HS-27A (cell line): ENCODE measurements around the gene ALKBH5.
A peak's percentile ranks its signal among the peaks of the same experiment; 100 is the strongest.

Experiments
- DNase-seq: peaks from one replicate; pipeline ENCODE4 v3.0.0-alpha.2; 2012; ENCODE audit warnings: low read depth, missing footprints

The ALKBH5 gene

DNA sequence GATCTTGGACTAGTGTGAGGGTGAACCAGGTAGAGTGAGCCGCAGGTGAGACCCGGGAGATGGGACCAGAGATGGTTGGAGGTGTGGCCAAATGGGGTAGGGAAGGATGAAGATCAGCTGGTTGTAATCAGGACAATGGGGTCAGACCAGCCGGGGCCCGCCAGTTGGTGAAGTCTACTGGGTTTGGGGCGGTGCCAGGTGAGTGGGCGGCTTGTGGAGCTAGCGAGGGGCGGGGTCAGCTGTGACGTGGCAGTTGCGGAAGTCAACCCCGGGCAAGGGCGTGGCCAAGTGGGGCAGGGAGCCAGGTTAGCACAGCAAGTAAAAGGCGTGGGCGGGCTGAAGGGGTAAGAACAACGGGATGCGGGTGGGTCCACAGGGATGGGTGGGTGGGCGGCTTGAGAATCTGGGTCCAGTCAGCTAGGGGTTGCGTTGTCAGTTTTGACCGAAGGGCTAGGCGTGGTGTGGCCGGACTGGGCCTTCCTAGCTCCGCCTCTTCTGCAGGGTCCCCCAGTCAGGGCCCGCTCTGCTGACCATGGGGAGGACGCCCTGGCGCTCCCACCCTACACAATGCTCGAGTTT, 25.5 kb upstream of the ALKBH5 start:
- peak; percentile 36 for DNase-seq

DNA sequence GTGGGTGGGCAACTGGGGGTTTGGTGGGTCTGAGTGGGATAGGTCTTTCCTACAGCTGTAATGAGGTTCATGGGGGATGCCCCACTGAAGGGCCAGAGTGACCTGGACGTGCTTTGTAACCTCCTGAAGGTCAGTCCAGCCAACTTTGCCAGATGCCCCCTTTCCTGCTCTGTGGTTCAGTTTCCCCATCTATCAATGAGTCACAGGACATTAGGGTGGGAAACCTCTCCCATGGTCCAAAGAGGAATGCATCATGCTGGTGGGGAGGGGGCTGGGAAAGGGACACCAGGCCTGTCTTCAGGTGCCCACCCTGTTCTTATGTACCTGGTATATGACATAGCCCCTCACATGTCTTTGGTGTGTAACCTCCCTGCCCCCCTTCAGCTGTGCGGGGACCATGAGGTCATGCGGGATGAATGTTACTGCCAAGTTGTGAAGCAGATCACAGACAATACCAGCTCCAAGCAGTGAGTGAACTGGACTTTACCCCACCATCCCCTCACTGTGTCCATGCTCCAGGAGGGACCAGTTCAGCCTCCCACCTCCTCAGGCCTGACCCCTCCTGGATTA, 24.0 kb upstream of the ALKBH5 start:
- DNase-seq, result no peak

DNA sequence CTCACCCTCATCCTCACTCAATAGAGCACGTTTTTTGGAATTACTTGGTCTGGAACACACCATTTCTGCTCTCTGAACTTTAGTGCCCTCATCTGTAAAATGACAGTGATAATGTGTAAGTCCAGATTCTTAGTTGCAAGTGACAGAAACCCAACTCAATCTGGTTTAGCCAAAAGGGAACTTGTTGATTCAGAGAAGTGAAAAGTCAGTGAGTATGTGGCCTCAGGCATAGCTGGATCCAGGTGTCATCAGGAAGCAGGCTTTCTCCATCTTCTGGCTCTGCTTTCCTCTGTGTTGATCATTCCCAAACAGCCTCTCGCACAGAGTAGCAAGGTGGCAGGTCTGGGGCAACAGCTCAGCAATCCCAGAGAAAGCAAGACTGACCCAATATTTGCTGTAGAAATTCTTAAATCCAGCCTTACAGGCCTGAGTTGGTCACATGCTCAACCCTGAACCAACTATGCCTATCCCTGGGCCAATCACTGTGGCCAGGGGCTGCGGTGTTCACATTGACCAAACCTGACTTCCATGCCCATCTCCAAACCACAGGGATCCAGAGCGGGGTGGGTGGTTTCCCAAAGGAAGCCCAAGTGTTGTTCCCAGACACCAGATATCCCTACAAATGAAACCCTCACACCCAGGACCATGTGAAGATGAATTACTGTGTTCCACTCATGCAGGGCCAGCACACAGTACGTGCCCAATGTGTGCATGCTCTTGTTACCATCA, 23.3 kb upstream of the ALKBH5 start:
- DNase-seq, result no peak

DNA sequence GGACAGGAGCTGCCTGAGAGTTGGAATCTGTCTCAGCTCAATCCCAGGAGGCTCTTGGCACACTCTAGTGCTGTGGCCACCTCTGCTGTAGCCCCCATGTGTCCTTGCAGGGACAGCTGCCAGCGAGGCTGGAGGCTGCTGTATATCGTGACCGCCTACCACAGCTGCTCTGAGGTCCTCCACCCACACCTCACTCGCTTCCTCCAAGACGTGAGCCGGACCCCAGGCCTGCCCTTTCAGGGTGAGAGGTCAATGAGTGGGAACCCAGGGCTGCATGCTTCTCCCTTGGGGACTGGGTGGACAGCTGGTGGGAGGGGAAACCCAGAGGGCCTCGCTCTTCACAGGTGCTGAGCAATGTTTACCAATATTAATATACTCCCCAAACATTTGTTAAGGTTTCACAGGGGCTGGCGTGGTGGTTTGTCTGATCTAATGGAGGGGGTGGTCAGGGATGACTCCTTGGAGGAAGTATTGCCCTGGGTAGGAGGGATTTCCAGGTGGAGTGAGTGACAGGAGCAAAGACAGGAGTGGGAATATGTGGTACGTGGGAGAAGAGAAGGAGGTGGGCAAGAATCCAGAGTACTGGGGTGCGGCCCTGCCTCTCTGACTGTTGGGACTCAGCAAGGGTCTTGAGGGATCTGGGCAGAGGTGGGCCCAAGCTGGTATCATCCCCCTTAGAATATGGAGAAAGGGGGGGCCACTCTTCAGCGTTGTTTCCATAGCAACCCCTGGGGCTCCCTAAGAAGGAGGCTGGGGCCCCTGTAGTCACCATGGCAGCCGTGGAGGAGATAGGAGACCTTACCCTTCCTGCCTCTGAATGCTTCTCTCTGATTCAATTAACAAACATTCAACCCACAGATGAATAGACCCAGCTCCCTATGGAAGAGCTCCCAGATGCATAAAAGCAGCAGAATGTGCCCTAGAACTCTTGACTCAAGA, 22.2 kb upstream of the ALKBH5 start:
- no peak for DNase-seq

DNA sequence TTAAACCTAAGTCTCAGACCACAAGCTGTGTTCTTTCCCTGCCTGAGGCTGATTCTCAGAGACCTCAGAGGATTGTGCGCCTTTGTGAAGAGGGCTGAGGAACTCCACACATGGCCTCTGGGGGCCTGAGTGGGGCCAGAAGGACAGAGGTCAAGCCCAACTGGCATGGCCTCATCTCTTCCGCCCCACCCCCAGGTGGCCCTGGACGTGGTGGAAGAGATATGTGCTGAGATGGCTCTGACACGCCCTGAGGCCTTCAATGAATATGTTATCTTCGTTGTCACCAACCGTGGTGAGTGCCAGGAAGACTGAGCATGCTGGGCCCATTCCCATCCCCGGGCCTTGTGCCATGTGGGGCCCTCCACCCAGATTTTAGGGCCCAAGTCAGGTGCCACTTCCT, 20.1 kb upstream of the ALKBH5 start:
- DNase-seq, result no peak

DNA sequence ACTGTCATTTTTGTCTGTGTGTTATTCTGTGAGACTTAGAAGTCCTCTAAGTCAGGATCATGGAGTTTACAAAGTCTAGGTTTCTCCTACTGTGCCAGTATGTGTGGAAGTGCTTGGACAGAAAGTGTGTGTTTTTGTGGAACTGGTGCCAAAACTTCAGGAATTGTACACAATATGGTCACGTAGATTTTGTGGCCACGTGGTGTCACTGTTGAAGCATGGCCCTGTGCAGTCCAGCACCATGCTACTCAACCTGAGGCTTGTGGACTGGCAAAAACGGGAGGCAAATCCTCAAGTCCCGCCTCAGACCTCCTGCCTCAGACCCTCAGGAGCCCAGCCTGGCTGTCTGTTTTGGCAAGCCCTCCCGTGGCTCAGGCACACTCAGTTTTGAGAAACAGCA, 16.7 kb upstream of the ALKBH5 start:
- no peak for DNase-seq

DNA sequence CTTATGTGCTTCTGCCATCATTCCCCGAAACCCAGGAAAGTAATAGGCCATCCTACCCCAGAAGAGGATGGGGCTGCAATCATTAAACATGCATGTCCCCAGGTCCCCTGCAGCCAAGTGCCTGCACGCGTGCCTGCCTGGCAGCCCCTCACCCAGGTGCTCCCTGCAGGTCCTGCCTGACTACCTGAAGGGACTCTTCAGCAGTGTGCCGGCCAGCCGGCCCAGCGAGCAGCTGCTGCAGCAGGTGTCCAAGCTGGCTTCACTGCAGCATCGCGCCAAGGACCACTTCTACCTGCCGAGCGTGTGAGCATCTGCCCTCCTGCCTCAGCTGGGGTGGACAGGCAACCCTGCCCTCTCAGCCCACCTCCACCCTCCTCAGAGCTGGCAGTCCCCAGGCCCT, 16.2 kb upstream of the ALKBH5 start:
- DNase-seq, result no peak

DNA sequence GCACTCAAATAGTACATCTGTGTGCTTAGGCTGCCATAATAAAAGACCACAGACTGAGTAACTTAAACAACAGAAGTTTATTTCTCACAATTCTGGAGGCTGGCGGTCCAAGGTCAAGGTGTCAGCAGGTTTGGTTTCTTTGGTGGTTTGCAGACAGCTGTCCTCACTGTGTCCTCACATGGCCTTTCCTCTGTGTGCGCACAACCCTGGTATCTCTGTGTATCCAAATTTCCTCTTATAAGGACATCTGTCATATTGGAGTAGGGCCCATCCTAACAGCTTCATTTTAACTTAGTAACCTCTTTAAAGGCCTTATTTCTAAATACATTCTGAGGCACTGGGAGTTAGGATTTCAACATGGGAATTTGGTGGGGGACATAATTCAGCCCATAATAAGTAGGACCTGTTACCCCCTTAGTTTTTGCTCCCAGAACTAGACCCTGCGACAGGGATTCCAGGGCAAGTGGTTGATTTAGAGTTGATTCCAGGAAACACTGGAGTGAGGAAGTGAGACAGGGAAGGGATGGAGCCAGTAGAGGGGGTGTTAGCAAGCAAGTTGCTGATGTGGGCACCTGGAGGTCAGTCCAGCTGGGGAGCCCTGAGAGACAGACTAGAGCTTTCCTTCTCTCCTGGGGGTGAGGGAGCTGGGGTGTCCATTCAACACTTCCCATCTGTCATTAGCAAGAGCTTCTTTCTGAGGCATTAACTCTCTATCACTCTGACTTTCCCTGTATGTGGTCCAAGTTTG, 10.9 kb upstream of the ALKBH5 start:
- DNase-seq, result no peak

DNA sequence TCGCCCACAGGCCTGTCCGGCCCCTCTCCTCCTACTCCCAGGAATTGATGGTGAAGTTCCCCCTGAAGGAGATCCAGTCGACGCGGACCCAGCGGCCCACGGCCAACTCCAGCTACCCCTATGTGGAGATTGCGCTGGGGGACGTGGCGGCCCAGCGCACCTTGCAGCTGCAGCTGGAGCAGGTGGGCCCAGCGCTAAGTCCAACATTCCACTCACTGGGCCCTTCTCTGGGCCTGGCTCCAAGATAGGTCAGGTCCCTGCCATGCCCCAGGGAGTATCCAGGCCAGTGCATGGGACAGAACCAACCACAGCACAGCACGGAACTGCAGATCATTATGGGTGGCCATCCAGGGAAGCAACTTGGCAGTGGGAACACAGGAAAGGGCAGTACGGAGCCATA, 9.9 kb upstream of the ALKBH5 start:
- DNase-seq, result no peak

DNA sequence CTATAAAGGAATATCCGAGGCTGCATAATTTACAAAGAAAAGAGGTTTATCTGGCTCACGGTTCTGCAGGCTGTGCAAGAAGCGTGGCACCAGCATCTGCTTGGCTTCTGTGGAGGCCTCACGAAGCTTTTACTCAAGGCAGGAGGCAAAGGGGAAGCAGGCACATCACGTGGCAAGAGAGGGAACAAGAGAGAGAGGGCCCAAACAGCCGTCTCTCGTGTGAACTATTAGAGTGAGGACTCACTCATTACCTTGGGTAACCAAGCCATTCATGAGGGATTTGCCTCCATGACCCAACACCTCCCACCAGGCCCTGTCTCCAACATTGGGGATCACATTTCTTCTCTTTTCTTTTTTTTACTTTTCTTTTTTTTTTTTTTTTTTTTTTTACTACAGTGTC, 7.5 kb upstream of the ALKBH5 start:
- DNase-seq, result no peak

DNA sequence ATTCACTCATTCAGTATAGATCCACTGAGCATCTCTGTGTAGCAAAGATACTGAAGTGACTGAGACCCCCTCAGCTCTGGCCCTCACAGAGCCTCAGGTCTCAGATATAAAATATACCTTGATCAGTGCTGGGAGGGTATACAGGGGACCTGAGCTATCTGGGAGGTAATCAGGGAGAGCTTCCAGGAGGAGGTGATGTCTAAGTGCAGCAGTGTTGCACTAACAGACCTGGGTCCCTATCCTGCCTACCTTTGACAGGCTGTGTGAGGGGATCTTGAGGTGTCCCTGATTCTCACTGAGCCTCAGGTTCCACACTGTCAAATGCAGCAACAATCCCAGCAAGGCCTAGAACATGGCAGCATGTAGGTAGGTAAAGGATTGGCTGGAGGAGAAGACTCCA, 6.5 kb upstream of the ALKBH5 start:
- DNase-seq, result no peak

DNA sequence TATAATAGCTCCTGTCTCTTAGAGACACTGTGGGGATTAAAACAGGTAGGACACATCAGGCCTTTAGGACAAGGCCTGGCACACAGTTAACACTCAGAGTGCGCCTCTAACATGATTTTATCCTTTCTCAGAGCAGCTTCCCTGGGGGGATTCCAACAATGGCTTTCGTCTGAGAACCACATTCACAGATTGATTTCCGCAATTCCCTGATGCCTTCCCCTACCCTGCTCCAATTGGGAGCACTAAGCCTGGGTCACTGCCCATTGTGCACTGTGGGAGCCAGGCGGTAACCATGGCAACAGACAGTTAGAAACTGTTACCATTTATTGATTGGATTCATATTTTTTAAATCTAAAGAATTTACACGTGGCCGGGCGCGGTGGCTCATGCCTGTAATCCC, 5.9 kb upstream of the ALKBH5 start:
- no peak for DNase-seq

DNA sequence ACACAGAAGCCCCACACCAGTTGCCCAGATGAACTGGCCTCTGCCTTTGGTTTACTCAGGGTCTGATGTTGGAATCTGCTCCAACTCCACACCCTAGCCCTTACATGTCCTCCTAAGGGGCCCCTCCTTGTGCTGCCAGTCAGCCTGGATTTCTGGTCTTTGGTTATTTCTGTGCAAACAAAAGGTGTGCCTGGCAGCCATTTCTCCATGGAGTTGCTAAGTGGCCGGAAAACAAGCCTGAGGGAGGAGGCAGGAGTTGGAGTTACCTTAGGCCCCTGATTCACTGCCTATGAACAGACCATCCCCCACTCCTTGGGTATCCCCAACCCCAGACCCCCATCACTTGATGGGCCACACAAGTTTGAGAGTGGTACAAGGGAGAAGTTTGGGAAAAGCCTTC, 4.4 kb upstream of the ALKBH5 start:
- DNase-seq, result no peak

DNA sequence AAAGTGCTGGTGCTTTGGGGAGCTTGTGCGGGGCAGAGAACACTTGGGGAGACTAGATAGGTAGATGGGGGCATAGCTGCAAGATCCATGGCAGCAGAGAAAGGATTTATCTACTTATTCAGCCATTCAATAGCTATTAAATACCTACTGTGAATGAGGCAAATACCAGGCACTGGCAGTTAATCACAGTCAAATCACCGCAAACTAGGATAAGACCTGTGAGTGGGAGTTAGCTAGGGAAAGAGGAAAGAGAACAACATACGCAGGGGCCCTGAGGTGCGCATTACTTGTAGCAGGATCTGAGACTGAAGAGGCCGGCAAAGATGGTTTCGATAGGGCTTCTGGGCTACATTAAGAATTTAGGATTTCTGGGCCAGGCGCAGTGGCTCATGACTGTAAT, 3.8 kb upstream of the ALKBH5 start:
- DNase-seq, result no peak

DNA sequence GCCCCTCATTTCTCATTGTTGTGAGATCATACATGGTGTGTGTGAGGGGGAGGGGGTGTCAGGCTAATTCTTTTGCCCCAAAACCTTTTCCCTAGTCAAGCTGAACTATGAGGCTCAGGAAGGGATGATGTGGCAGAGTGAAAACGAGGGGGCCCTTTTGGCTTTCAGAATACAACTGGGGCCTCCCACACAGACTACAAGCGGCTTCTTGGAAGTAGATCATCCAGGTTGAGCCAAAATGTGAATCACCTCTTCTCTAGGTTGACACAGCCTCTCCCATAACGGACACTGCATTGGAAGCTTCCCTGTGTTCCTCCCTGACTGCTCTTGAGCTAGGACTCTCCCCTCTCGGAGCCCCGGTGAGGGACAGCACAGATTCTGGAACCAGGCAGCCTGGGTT, 2.3 kb upstream of the ALKBH5 start:
- DNase-seq, result no peak

DNA sequence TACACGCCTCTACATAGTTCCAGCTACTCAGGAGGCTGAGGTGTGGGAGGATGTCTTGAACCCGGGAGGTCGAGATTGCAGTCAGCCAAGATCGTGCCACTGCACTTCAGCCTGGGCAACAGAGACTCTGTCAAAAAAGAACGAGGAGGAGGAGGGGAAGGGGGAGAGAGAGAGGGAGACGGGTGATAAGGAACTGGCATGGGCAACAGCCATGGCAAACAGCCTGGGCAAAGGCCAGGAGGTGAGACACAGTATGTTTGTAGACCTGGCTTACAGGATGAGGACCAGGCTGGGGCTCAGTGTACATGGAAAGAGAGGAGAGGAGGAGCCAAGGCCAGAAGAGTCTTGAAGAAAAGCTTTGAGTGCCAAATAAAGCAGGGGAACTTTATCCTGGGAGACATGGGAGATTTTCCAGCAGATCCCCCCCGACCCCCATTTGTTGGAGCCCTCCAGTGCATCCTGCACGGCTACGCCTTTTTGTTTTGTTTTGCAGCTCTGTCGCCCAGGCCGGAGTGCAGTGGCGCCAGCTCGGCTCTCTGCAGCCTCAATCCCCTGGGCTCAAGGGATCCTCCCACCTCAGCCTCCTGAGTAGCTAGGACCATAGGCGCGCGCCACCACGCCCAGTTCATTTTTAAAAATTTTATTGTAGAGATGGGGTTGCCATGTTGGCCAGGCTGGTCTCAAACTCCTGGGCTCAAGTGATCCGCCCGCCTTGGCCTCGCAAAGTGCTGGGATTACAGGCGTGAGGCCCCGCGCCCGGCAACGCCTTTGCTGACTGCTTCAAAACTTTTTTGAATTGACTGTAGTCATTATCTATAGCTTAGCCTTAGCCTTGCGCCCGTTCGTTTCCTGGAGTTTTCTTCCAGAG, 1.3 kb upstream of the ALKBH5 start:
- DNase-seq, result no peak

DNA sequence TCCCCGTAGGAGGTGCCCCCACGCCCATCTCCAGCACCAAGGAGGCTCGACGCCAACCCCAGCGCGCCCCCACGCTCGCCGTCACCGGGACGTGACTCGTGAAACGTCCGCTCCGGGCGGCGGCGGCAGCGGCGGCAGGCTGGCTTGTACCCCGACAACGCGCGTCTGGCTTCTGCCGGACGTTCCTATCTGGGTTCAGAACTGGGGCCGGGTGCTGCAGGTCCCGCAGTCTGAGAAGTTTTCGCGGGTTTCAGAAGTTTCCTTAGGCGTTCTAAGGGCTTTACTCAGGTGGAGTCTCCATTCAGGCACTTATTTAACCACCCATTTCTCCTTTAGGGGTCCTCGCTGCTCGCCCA, 672 bp upstream of the ALKBH5 start:
- DNase-seq, result no peak

DNA sequence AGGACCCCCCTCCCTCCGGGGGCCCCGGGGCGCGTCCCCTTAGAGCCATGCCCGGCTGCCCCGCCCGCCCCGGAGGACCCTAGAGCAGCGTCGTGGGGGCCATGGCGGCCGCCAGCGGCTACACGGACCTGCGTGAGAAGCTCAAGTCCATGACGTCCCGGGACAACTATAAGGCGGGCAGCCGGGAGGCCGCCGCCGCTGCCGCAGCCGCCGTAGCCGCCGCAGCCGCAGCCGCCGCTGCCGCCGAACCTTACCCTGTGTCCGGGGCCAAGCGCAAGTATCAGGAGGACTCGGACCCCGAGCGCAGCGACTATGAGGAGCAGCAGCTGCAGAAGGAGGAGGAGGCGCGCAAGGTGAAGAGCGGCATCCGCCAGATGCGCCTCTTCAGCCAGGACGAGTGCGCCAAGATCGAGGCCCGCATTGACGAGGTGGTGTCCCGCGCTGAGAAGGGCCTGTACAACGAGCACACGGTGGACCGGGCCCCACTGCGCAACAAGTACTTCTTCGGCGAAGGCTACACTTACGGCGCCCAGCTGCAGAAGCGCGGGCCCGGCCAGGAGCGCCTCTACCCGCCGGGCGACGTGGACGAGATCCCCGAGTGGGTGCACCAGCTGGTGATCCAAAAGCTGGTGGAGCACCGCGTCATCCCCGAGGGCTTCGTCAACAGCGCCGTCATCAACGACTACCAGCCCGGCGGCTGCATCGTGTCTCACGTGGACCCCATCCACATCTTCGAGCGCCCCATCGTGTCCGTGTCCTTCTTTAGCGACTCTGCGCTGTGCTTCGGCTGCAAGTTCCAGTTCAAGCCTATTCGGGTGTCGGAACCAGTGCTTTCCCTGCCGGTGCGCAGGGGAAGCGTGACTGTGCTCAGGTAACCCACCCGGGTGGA, 759 bp downstream of the ALKBH5 start:
- DNase-seq, result no peak

DNA sequence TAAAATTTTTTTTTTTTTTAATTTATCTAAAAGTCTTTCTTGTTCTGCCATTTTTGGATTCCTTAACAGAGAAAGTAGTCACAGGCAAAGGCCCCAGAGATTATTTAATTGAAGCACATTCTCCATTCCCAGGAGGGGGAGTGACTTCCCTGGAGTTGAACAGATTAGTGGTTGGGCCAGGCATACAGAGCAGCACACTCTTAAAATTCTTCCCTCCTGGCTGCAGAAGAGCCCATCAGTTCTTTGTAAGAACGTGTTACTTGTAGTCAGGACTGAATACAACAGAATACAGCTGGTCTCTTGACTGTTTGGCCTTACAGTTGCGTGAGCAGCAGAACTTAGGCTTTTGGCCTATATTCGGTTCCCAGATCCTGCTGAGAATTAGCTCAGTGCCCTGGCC, 1.8 kb downstream of the ALKBH5 start:
- no peak for DNase-seq
